HG03039 (cell line): Measurements from ENCODE around the gene NUDT16L1.

ENCODE experiments used
- ATAC-seq: cut with Tn5 transposase; IDR thresholded peaks from one replicate; pipeline ENCODE4 v1.9.1; 2021; ENCODE audit warnings: mild to moderate bottlenecking, moderate library complexity; ENCODE audit not compliant: unreplicated experiment

NUDT16L1 gene

GRCh38 chr16:4663777-4664465, 29.4 kb upstream of the NUDT16L1 start:
- ATAC-seq: no peak

DNA sequence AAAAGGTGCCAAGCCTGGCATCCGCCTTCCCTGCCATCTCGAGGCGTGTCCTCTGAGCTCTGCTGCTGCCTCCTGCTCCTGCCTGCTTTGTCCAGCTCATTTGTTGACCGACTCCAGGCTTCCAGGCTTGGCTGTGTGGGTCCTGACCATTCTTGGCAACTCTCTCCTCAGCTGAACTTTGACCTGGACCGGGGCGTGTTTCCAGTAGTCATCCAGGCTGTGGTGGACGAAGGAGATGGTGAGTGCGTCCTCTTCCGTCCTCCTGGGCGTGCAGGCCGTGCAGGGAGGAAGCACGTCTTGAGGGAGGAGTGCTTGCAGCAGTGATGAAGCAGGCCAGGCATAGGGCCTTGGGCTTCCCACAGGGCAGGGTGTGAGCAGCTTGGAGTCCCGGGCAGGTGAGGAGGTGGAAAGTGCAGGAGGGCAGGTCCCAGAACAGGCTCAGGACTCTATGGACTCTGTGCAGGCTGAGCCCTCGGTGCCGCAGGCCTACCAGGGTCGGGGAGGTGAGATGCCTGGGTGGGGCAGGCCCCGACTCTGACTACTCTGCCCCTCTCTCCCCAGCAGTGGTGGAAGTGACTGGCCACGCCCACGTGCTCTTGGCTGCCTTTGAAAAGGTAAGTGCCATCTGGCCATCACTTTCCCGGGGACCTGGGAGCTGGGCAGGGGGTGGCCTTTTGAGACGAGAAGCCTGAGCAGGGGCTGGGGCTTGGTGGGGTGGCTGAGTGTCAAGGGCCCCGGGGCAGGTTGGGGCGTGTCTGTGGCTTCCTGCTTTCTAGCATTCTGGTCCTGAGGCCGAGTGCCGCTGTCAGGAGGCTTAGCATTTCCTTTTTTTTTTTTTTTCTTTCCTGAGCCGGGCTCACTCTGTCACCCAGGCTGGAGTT, 28.6 kb upstream of the NUDT16L1 start:
- no peak for ATAC-seq

DNA sequence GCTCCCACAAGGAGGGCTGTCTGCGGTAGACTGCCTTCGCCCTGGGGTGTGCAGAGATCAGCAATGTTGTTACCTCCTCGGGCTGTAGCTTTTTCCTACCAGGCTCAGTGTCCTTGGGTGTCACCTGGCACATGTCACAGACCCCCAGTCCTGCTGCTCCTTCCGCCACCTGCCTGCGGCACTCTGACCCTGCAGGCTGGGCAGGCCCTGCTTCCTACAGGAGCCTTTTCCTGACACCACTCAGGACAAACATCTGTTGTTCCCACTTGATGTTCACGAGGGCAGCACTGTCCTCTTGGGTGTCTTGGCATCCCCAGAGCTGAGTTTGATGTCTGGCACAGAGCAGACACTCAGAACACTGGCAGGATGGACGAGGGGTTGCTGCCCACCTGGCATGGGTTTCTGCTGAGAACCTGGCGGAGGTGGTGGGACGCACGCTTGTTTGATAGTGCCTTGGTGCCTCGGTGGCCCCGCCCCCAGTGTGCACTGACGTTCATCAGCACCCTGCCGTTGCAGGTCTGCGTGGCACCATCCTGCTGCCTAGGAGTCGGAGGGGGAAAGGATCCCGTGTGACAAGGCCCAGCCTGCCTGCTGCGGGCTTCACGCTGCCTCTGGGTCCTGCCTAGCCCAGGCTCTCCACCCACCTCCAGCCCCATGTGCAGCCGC, 26.7 kb upstream of the NUDT16L1 start:
- ATAC-seq: no peak

DNA sequence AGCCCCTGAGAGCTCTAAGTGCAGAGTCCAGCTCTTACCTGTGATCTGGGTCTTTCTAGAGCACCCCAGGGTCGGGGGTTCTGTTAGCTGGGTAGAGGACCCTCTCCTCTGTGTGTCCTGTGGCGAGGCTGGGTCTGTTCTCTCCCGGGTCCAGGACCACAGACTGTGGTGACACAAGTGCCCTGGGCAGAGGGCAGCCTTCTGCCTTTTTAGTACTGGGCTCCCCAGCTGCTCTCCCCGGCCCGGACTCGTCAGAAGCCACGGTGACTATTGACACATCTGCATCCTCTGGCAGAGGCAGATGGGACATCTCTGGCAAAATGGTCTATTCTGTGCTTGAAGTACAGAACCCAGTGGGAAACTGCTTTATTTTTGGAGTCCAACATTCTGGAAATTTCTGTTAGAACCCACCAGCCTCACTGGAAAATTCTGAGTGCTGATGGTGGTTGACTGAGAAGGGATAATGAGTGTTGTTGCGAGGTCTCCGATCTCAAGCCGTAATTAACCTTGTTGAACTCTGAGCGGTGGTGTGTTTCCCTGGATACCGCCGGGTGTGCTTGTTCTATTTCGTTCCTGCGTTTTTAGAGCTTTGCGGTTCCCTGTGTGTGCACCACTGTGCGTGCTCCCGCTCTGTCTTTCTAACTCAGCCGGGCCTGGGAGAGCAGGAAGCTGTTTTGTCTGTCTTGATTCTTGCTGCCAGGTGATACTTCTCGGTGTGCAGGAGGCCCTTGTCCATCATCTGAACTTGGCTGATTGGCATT, 26.0 kb upstream of the NUDT16L1 start:
- ATAC-seq: no peak

- no peak for ATAC-seq
These were observed 24.9 kb upstream of the NUDT16L1 start for GRCh38 chr16:4668313-4668960.

DNA sequence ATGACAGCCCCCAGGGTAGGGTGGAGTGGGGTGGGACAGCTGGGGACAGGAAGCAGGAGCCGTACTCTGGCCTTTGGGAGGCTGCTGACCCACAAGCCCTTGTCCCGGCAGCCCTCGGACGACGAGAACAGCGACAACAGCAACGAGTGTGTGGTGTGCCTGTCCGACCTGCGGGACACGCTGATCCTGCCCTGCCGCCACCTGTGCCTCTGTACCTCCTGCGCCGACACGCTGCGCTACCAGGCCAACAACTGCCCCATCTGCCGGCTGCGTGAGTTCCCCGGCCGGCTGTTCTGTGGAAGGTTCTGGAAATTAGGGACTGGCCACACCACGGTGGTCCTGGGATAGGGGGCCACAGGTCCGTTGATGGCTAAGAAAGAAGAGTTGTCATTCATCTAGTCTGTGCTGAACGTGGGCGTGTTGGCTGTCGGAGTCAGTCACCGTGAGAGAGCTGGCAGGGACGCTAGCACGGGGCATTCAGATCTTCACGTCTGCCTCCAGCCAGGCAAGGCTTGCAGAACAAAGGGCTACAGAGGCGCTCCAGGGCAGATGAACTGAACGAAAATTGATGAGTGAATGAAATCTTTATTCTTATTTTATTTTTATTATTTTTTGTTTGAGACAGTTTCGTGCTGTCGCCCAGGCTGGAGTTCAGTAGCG, 19.8 kb upstream of the NUDT16L1 start:
- ATAC-seq: no peak

GRCh38 chr16:4674926-4675530, 18.3 kb upstream of the NUDT16L1 start:
- ATAC-seq: no peak

DNA sequence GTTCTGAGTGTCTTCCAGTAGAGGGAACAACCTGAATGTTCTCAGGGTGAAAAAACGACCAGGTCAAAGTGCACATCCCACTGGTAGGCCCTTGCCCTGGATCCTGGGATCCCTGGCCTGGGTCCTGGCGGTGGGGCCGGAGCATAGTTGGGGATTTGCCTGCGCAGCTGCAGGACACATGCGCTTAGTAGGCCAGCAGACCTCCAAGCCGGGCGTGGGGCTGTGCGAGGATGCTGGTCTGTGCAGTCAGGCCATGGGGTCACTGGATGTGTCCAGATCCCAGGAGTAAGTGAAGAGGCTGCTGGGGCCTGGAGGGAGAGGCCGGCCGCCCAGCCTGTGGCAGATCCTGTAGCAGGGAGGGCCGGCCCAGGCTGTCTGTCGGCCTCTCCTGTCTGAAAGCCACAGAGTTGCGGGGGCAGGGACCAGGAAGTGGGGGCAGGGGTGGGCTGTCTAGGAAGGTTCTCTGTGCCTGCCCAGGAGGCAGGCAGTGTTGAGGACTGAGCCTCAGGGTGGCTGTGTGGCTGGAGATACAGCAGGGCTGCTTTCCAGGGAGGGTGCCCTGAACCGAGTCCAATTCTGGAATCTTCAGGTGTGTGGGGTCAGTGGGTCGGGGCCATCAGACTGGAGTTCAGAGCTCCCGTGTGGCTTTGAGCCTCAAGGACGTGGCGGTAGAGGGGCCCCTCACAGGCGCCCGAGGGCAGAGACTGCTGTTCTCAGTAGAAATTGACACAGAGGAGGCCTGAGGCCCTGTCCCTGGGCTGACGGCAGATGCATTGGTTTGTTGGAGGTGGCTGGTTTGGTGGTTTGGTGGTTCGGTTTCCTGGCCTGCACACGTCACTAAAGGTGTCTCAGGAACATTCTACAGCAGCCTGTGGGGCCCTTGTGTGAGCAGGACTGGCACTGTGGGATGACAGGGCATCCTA, 17.2 kb upstream of the NUDT16L1 start:
- ATAC-seq: no peak

- no peak for ATAC-seq
These were observed 16.5 kb upstream of the NUDT16L1 start for GRCh38 chr16:4676831-4677230.

- ATAC-seq: no peak
These were observed 16.0 kb upstream of the NUDT16L1 start for GRCh38 chr16:4677390-4677789.

DNA sequence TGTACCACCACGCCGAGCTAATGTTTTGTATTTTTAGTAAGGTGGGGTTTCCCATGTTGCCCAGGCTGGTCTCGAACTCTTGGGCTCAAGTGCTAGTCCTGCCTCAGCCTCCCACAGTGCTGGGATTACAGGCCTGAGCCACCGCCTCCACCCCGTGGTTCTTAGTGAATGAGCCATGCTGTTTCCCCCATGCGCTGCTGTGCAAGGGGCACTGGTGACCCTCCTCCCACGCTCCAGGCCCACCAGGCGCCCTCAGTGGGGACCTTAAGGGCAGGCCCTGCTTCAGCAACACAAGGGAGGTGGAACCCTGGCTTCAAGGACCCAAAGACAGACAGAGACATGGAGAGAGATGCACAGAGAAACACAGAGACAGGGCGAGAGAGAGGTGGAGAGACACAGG, 15.4 kb upstream of the NUDT16L1 start:
- ATAC-seq: no peak

DNA sequence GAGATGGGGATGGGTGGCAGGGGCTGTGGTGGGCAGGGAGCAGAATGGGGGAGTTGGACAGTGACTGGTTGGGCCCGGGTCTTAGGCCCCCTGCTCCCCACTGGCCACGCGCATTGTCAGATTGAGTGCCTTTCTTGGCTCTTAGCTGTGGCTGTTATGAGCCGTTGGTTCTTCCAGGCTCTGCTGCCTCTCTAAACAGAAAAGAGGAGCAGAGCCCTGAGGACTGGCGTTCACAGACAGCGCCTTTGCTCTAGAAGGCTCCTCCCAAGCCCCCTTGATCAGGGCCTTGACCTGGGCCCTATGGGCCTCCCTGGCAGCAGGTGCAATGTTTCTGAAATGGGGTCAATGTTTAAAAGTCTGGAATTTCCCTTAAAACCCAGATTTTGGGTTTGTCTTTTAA, 14.8 kb upstream of the NUDT16L1 start:
- no peak for ATAC-seq

GRCh38 chr16:4679156-4679849, 14.1 kb upstream of the NUDT16L1 start:
- ATAC-seq: no peak

DNA sequence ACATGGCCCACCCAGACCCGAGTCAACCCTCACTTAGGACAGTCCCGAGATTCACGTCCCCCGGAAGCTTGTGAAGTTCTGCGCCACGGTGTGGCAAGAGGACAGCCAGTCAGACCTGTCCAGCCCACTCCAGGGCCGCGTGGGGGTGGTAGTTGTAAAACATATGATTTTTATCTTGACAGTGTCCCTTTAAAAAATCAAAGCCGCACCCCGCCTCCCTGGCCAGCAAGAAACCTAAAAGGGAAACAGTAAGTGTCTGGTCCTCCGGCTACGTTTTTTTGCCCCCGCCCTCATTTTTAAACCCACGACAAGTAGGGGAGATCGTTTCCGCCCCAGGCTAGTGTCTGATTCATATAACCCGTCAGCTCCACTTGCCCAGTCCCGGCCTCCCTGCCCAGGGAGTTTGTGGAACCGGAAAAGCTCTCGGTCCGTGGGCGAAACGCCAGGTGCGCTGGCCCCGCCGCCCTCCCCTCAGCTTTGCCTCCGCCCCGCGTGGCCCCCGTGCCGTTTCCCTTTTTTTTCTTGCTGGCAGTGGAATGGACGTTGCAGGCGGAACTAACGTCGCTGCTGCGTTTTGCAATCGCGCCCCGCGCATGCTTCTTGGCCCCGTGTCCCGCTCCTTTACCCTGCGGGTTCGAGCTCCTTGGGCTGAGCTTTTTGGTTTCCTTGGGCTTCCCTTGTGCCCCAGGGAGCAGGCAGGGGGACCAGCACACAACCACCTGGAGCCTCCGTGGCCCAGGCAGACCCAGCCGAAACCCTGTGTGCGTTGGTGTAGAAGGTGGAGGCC, 13.3 kb upstream of the NUDT16L1 start:
- ATAC-seq: no peak

DNA sequence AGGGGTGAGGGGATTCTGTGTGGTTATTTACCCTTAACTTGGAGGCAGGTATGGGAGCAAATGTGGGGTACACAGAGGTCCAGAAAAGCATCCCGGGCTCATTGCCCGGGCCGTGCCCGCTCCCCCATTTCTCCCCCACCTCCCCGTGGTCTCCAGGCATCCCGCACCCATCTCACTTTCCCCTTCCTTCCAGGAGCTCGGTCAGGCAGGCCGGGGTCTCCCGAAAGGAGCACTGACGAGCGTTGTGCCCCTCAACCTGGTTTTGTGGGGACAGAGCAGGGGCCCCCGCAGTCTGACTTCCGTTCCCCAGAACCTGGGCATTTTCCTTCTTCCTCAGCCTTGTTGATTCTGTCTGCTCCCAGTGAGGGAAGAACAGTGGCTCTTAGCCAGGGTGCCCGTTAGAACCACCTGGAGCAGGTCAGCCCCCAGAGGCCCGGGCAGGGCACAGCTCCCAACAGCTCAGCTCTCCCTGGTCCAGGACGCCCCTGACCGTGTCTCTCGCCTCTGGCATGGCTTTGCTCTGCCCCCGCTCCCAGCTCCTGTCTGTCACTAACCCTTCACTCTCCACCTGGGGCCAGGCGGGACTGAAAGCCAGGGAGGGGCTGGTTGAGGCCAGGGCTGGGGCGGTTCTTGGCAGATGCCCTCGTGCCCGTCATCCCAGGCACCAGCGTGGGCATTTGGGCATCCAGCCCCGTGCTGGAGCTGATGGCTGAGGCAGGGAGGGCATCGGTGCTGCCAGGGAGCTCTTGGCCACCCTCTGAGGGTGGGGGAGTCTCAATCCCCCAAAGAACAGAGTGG, 12.5 kb upstream of the NUDT16L1 start:
- no peak for ATAC-seq

GRCh38 chr16:4681471-4682083, 11.8 kb upstream of the NUDT16L1 start:
- no peak for ATAC-seq
